NOMO-1 treated with dmso at 0.1 percent for 144 hours (cell line): ENCODE data around the gene FRK.
A peak's percentile ranks its signal among the peaks of the same experiment; 100 is the strongest.
"Not testable (repeated sequence)": the region's sequence is repeated elsewhere in the genome, so short reads cannot be mapped to it uniquely, and the experiment has no call there.

Experiments used
- DNase-seq: peaks from one replicate; lab custom pipeline; 2025; ENCODE audit not compliant: unreplicated experiment; lab: John Stamatoyannopoulos, UW

FRK gene

DNA sequence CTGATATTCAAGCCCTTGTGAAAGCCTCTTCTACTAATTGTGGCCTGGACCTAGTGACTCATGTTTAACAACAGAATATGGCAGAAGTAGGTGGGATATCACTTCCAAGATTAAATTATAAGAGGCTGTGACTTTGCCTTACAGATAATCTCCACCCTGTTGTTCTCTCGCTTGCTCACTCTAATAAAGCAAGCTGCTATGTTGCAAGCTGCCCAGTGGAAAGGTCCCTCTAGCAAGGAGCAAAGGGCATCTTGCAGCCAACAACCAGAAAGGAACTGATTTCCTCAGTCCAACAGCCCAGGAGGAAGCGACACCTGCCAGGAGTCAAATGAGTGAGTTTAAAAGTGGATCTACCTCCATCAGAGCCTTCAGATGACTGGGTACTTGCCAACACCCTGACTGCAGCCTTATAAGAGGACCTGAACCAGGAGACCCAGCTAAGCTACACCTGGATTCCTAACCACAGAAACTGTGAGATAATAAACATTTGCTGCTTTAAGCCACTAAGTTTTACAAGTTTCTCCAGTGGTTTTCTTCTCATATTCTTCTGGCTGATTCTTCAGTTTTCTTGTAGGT, 112.6 kb downstream of the FRK start:
- DNase-seq = no peak

DNA sequence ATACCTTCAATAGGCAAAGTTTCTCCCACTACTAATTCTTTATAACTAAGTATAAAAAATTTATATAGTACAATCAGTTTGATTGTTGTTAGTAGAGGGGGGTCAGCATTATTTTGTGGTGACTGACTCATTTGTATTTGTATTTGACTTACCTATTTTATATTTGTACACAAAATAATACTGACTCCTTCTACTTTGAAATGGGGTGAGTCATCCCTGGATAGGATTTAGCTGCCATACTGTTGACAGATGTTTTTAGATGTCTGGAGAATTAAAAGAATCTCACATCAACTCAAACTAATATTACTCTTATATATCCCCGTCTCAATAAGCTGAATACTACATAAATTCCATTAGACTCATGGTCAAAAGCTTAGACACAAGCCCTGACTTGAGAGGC, 114.9 kb downstream of the FRK start:
- DNase-seq = no peak

- no peak for DNase-seq
Measured at GRCh38 chr6:115945306-115945705, 115.4 kb downstream of the FRK start.

- not testable (repeated sequence) for DNase-seq
Measured at GRCh38 chr6:115944829-115945228, 115.9 kb downstream of the FRK start.

- DNase-seq = not testable (repeated sequence)
Measured at GRCh38 chr6:115937502-115937901, 123.2 kb downstream of the FRK start.

GRCh38 chr6:115935361-115935760, 125.3 kb downstream of the FRK start:
- DNase-seq = no peak

DNA sequence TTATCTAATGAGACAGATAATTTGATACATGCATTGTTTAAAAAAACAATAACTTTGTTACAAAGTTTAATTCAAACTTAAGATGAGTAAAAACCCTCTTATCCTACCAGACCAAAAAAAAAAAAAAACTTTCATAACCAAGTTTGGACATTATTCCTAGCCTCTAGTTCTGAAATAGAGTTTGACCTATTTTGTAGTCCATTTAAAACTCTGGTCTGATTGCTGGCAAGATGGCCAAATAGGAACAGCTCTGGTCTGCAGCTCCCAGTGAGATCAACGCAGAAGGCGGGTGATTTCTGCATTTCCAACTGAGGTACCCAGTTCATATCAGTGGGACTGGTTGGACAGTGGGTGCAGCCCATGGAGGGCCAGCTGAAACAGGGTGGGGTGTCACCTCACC, 125.9 kb downstream of the FRK start:
- no peak for DNase-seq

DNA sequence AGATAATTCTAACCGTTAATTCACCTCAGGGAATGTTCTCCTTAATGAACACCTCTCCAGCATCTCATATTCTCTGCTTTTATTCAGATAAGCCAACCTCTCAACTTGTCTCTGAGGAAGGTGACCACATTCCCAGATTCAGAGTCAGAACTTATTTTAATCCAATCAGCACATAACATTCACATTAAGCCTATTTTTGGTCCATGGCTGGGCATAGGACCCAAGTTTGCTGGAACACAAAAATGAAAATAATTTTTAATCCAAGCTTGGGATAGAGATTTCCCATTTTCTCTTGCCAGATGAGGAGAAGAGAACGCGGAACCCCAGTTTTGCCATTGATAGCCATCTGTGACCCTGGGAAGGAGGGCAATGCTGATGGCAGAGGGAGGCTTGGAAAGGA, 126.5 kb downstream of the FRK start:
- DNase-seq = no peak

DNA sequence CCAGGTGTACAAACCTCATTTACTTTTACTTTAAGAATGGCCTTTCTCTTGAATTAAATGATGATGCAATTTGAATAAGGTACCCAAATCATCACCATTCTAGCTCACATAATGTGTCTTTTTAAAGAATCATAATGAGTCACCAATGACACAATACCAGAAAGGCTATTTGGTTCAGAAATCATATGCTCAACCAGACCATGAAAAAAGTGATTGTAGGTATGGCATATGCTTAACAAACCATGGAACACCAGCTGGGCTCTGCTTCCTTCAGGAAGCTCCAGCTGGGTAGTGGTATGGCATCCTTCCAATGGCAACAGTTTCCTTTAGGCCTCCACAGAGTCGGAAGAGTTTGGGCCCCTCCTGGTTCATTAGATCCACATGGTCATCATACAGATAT, 128.2 kb downstream of the FRK start:
- no peak for DNase-seq

GRCh38 chr6:115928000-115928399, 132.7 kb downstream of the FRK start:
- not testable (repeated sequence) for DNase-seq

DNA sequence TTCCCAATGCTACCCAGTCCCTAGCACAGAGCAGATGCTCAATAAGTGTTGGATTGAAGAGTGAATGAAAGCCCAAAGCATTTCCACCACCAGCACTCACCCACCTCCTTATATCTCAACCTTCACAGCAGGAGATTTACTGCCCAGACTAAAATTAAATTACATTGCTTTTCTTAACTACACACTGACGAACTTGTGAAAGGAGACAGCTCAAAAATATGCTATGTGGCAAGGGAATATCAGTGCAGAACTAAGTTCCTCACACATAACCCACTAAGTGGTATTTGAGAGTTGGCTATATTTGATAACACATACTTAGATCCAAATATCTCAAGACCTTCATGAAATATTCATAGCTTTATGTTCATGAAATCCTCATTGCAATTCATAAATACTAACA, 137.7 kb downstream of the FRK start:
- DNase-seq = no peak

DNA sequence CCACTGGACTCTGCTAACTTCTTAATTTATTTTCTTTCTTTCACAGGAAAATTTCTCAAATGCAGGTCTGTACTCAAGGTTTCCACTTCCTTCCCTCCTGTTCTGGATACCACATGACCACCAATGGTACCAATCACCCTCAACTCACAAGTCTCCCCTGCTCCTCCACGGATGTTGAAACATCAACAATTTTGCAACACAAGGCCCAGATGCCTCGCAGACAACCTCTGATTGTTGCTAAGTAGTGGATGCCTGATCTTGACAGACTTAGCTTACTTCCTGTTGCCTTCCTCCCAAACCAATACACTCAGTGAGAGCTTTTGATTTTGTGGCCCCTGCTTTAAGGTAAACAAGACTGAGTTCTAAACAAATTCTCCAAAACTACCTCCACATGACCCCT, 146.6 kb downstream of the FRK start:
- peak; percentile 34 for DNase-seq

DNA sequence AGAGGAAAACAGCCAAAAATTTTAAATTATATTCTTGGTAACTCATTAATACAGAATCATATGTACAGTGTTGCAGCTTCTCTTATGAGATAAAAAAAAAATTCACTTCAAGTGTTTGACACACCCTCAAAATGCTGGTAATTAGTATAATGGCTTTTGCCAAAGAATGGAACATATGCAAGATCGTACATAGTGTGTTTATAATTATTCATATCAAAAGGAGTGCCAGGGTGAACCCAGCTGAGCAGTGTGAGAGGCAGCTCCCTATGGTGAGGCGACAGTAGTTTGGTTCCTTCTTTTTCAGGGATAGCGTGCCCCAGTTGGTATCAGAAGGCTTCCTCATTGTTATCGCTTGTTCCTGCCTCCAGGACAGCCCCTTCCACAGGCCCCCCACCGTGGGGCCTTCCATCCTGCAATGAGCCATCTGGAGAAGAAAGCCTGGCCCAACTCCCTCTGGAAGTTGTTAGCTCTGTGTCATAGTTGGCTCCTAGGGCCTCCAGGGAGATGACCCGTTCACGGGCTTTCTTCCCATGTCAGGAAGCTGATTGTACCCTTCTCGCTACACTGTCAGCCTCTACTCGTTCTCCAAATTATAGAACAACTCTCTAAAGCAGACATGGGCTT, 150.7 kb downstream of the FRK start:
- DNase-seq = no peak

- DNase-seq = no peak
Measured at GRCh38 chr6:115908906-115909559, 151.7 kb downstream of the FRK start.

- no peak for DNase-seq
Measured at GRCh38 chr6:115905471-115905870, 155.2 kb downstream of the FRK start.

DNA sequence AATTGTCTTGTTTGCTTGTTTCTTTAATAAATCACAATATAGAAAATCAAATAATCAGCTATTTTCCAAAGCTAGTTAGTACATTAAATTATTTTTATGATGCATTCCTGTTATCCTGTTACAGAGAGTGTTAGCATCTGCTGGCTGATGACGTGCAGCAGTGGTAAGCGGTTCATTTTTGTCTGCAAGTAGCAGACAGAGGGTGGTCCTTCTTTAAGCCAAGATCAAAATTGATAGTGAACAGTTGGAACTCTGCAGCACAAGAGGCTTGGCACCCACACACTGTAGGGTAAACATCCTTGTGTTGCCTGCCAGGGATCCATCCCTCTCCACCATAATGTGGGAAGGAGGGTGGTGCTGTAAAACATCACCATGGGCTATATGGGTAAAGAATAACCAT, 158.3 kb downstream of the FRK start:
- no peak for DNase-seq

- no peak for DNase-seq
Measured at GRCh38 chr6:115901896-115902295, 158.8 kb downstream of the FRK start.

- DNase-seq = peak; percentile 57
Measured at GRCh38 chr6:115899730-115900282, 160.9 kb downstream of the FRK start.

DNA sequence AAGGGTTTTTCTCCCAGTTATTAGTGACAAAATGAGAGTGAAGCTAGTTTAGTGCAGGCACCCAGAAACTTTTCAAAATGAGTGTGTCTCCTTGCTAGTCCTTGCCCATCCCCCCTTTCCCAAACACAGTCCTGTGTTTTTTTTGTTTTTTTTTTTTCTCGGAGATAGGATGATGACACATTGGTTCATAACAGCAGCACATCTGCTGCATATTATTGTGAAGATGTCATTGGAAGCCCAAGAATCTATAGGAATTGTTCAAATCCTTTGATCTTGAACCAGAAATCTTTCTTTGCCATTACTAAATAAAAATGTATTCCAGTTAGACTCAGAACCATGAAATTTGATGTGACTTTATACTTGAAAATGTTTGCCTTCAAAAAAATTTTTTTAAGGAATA, 162.4 kb downstream of the FRK start:
- no peak for DNase-seq

- DNase-seq = no peak
Measured at GRCh38 chr6:115896538-115897129, 164.1 kb downstream of the FRK start.

- no peak for DNase-seq
Measured at GRCh38 chr6:115894426-115894992, 166.2 kb downstream of the FRK start.

DNA sequence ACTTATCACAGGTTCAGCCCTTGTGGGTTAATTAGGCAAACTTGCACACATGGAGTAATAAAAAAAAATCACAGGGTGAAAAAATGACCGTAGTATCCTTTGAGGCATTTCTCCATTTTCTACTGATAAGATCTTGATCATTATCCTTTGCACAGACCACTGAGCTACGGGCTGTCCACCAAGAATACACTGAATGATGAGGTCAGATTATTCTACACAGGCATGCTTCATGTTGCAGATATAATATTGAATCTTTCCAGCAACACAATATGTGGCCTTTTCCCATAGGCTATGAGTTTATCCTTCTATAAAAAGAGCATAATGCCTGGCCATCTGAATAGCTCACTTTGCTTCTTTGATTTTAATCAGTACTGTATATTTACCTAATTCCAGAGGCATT, 168.9 kb downstream of the FRK start:
- no peak for DNase-seq
